Loucy (cell line): ENCODE measurements around the gene DUSP22.

Source experiments
- CTCF ChIP-seq: fragments of 200-600 bp; sonication (generic); conservative IDR thresholded peaks from 2 replicates; pipeline ENCODE4 v1.5.1; 2014; ENCODE audit warnings: mild to moderate bottlenecking, antibody characterized with exemption, low read length
- EZH2phosphoT487 ChIP-seq: fragments of 200-600 bp; IDR thresholded peaks from 2 replicates; pipeline ENCODE4 v1.6.1; 2018; ENCODE audit warnings: antibody characterized with exemption, mild to moderate bottlenecking, moderate library complexity, borderline replicate concordance

GRCh38 chr6:284486-284885 is 7.8 kb upstream of the DUSP22 start:
- TF ChIP-seq EZH2phosphoT487, result no peak
- no peak for TF ChIP-seq CTCF
